Ishikawa (cell line): ENCODE measurements around the gene BCL7B.

ENCODE experiments used
- CEBPB ChIP-seq: IDR thresholded peaks from 2 replicates; pipeline ENCODE4 v1.6.1; 2012
- EGR1 ChIP-seq: IDR thresholded peaks from 2 replicates; pipeline ENCODE4 v1.6.1; 2012
- FOXM1 ChIP-seq: IDR thresholded peaks from 2 replicates; pipeline ENCODE4 v1.6.1; 2012; ENCODE audit warnings: low read depth, borderline replicate concordance
- NFIC ChIP-seq: IDR thresholded peaks from 2 replicates; pipeline ENCODE4 v1.6.1; 2012
- RAD21 ChIP-seq: IDR thresholded peaks from 2 replicates; pipeline ENCODE4 v1.6.1; 2012; ENCODE audit warnings: low read depth
- TAF1 ChIP-seq: IDR thresholded peaks from 2 replicates; pipeline ENCODE4 v1.6.1; 2012; ENCODE audit warnings: low read depth, mild to moderate bottlenecking
- TCF12 ChIP-seq: IDR thresholded peaks from 2 replicates; pipeline ENCODE4 v1.6.1; 2012; ENCODE audit warnings: low read depth
- TEAD4 ChIP-seq: IDR thresholded peaks from 2 replicates; pipeline ENCODE4 v1.6.1; 2012
- ZBTB7A ChIP-seq: IDR thresholded peaks from 2 replicates; pipeline ENCODE4 v1.6.1; 2012; ENCODE audit warnings: low read depth
- TF ChIP-seq, protein P1 (sequence below): IDR thresholded peaks from 2 replicates; pipeline ENCODE4 v1.6.1; 2012
- TF ChIP-seq, protein P2 (sequence below): IDR thresholded peaks from 2 replicates; pipeline ENCODE4 v1.6.1; 2012; ENCODE audit warnings: low read depth, mild to moderate bottlenecking
- TF ChIP-seq, protein P3 (sequence below): IDR thresholded peaks from 2 replicates; pipeline ENCODE4 v1.6.1; 2012

Gene BCL7B

DNA sequence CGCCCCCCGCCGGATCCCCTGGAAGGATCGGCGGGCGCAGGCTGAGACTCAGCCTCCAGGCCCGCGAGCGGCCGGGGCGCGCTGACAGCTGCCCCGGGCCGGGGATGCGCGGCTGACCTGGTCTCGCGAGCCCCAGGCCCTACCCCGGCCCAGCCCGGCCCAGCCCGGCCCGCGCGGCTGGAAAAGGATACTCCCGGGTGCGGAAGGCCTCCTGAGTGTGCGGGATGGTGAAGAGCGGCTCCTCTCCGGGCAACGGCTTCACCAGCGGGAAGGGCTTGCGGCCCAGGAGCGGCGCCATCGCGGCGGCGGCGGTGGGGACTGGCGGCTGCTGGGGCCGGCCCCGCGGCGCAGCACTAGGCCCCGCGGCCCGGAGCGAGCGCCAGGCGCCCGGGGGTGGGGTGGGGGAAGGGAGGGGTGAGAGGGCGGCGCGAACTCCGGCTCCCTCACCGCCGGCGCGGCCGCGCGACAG is 35.8 kb downstream of the BCL7B start:
- TF ChIP-seq TEAD4 (no peak), ZBTB7A (no peak), RAD21 (no peak), NFIC (no peak), CEBPB (no peak), FOXM1 (no peak)
- TF ChIP-seq, protein P1, sequence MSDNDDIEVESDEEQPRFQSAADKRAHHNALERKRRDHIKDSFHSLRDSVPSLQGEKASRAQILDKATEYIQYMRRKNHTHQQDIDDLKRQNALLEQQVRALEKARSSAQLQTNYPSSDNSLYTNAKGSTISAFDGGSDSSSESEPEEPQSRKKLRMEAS: no peak
- TF ChIP-seq, protein P2, sequence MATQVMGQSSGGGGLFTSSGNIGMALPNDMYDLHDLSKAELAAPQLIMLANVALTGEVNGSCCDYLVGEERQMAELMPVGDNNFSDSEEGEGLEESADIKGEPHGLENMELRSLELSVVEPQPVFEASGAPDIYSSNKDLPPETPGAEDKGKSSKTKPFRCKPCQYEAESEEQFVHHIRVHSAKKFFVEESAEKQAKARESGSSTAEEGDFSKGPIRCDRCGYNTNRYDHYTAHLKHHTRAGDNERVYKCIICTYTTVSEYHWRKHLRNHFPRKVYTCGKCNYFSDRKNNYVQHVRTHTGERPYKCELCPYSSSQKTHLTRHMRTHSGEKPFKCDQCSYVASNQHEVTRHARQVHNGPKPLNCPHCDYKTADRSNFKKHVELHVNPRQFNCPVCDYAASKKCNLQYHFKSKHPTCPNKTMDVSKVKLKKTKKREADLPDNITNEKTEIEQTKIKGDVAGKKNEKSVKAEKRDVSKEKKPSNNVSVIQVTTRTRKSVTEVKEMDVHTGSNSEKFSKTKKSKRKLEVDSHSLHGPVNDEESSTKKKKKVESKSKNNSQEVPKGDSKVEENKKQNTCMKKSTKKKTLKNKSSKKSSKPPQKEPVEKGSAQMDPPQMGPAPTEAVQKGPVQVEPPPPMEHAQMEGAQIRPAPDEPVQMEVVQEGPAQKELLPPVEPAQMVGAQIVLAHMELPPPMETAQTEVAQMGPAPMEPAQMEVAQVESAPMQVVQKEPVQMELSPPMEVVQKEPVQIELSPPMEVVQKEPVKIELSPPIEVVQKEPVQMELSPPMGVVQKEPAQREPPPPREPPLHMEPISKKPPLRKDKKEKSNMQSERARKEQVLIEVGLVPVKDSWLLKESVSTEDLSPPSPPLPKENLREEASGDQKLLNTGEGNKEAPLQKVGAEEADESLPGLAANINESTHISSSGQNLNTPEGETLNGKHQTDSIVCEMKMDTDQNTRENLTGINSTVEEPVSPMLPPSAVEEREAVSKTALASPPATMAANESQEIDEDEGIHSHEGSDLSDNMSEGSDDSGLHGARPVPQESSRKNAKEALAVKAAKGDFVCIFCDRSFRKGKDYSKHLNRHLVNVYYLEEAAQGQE: no peak

DNA sequence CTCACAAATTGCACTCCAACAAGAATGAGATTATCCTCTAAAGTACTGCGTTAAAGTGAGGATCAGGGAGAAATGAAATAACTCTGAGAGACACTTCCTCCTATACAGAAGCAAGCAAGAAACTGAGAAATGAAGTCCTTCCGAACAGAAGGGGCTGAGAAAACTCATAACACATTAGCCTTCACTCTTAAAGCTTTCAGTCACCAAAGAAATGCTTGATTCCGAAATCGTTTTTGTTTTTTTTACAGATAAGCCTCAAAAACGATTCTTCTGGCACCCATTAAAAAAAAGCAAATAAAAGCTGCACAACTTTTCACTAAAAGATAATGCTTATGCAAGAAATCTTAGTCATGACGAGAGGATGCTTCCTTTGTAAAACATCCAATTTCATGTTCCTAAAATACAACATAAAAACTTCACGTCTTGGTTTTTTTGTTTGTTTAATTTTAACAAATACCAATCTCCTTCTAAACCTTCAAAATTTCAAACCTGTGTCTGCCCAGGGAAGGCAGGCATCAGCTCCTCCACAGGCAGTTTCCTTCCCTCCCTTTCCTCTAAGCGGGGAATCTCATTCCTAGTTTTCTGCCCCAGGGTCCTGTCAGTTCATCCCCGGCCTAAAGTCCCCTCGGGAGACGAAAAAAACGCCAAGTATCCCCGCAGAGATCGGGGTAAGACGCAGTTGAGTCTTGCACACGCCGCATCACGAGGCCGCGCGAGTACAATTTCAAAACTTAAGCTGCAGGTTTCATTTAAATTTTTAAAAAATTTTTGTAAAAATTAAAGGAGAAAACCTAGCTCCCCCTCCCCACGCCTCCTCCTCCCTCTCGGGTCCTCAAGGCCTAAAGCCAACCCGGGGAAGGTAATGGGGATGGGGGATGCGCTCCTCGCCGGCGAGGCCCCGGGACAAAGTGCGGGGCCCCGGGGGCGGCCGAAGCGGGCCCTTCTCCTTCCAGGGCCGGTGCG is 36.5 kb downstream of the BCL7B start:
- TF ChIP-seq, protein P1: peak; percentile 16; the same call in 1 of the 2 replicates
- TF ChIP-seq, protein P2: no peak

DNA sequence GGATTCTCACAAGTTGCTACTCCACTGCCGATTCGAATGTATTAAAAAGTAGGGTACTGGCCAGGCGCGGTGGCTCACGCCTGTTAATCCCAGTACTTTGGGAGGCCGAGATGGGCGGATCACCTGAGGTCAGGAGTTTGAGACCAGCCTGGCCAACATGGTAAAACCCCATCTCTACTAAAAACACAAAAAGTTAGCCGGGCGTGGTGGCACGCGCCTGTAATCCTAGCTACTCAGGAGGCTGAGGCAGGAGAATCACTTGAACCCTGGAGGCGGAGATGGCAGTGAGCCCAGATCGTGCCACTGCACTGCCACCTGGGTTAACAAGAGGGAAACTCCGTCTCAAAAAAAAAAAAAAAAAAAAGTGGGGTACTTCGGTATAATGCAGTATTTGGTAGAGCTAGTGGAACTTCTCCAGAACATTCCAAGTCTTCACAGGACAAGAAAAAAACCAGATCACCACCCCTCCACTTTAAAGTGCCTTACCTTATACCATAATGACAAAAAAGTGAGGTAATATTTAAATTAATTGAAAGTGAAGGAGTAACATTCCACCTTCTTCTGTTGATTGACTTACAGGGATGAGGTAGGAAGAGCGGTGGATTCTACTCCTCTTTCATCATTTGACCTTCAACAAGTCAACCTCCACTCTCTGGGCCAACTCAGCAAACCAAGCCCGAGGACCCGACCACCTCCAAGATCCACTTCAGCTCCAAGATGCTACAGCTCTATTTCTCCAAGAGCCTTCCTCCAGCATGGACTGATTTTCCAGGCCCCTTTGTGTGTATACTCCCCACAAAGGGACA is 37.4 kb downstream of the BCL7B start:
- TF ChIP-seq, protein P1: no peak
- TF ChIP-seq EGR1 (no peak), RAD21 (no peak), TAF1 (no peak), TEAD4 (no peak)
- TF ChIP-seq, protein P3, sequence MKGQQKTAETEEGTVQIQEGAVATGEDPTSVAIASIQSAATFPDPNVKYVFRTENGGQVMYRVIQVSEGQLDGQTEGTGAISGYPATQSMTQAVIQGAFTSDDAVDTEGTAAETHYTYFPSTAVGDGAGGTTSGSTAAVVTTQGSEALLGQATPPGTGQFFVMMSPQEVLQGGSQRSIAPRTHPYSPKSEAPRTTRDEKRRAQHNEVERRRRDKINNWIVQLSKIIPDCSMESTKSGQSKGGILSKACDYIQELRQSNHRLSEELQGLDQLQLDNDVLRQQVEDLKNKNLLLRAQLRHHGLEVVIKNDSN: no peak

DNA sequence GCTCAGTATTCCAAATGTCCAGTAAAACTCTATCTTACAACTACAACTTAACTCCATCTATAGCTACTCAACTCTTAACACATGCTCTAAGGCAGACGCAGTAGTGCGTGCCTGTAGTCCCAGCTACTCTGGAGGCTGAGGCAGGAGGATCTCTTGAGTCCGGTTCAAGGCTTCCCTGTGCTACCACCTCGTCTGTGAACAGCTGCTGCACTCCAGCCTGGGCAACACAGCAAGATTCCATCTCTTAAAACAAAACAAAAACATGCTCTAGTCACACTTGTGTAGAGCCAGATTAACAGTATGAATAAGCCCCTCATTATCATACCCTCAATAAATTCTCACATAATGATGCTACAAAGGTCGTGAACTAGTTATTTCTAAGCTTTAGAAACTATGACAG is 39.0 kb downstream of the BCL7B start:
- no peak for TF ChIP-seq RAD21
- TF ChIP-seq ZBTB7A: no peak
- TF ChIP-seq NFIC: no peak
- no peak for TF ChIP-seq EGR1
- TF ChIP-seq TCF12: no peak
- TF ChIP-seq, protein P2: no peak

DNA sequence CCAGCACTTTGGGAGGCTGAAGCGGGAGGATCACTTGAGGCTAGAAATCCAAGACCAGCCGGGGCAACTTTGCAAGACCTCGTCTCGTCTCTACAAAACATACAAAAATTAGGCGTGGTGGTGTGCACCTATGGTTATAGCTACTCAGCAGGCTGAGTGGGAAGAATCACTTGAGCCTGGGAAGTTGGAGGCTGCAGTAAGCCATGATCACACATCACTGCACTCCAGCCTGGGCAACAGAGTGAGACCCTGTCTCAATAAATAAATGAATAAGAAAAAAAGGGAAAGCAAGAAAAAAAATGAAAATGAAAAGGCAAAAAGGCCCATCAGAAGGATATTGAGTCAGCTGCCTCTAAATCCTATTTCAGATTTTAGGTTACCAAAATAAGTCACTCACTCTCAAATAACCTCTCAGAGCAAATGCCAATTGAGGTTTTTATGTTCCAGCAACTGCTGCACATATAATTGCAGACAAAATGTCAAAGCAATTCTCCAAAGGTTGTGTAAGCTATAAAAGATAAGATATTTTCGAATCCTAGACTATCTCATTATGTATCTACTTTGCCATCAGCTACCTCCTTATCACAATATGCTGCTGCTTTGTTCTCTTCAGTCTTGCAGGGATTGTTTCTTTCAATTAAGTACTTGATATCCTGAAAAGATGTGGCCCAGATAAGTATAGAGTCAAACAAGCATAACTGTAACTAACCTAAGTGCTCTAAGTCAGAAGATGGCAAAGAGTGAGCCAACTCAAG is 40.1 kb downstream of the BCL7B start:
- TF ChIP-seq EGR1 (no peak), CEBPB (no peak), ZBTB7A (no peak), TEAD4 (no peak), TAF1 (no peak), RAD21 (no peak)
- TF ChIP-seq, protein P2: no peak
